Lower lobe of right lung (tissue), 2 donors: ENCODE measurements around the gene COL6A3. TPM values are rescaled to one million over a fixed set of nuclear protein-coding genes. Genes with fewer than 3 reads are reported as not detected.

Experiments
- ATAC-seq, 2 donors: fragments of 200-7000 bp; cut with Tn5 transposase; one replicate each; pipeline ENCODE4 v1.9.1; 2020 to 2022; ENCODE audit warnings: mild to moderate bottlenecking in 2 of 2, moderate library complexity in 2 of 2
- DNase-seq: peaks from one replicate; pipeline ENCODE4 v3.0.0-alpha.2; 2020
- H3K27ac ChIP-seq: fragments of 200-600 bp; one replicate; pipeline ENCODE4 v1.8.0; 2022
- H3K27me3 ChIP-seq: fragments of 200-600 bp; one replicate; pipeline ENCODE4 v1.8.0; 2022; ENCODE audit warnings: low read depth
- H3K36me3 ChIP-seq: fragments of 200-600 bp; one replicate; pipeline ENCODE4 v1.8.0; 2022; ENCODE audit warnings: mild to moderate bottlenecking
- H3K4me1 ChIP-seq: fragments of 200-600 bp; one replicate; pipeline ENCODE4 v1.8.0; 2022
- H3K4me3 ChIP-seq: fragments of 200-600 bp; one replicate; pipeline ENCODE4 v1.8.0; 2022; ENCODE audit warnings: mild to moderate bottlenecking
- H3K9me3 ChIP-seq: fragments of 200-600 bp; one replicate; pipeline ENCODE4 v1.8.0; 2022
- intact Hi-C: fragments of 100-400 bp; cut with DNase I; formaldehyde crosslinking; loops from one replicate; pipeline ENCODE4 v1.11.0; 2022
- total RNA-seq: library from RNA; stranded (reverse); fragmentation: NEBNext Ultra II Directional; extraction: Animal tissue kit (Norgen Biotek cat#: 25700); gene quantifications from one replicate; pipeline ENCODE4 v1.2.1, GENCODE V29; 2021
- TF ChIP-seq, protein P1 (sequence below): fragments of 200-600 bp; IDR thresholded peaks from one replicate; pipeline ENCODE4 v1.8.0; 2022; ENCODE audit warnings: antibody characterized with exemption, mild to moderate bottlenecking
- donor health status: DM: no; HTN: yes; CAD: no; lungs with severe emphysema.

The COL6A3 gene
- total RNA-seq, 1 donor from 2014 or later, result 114 TPM

DNA sequence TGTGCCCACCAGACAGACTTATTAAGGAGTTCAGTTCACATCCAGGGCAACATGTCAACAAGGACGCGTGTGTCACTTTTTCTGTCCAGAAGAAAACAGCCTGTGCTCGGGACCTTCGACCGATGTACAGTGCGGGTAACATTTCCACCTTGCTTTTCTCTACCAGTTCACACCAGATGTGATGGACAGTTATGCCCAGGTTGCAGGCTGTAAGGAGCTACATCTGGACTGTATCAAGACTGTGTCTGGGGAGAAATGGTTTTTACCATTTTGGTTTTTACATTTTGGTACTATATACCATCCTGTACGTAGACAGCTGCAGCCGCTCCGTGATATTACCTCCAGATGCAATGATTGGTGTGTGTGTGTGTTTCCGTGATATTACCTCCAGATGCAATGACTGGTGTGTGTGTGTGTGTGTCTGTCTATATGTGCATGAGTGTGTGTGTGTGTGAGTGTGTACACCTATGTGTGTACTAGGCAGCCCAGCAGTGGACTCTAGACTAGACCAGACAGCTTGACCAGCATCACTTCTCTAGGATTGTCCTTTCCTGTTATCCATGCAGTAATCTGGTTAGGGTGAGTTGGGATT, 118.0 kb downstream of the COL6A3 start:
- no peak overlapping the region for H3K27ac ChIP-seq
- no peak for ATAC-seq
- H3K4me3 ChIP-seq, result no peak overlapping the region
- no peaks in the 10 kb centered on the region for H3K9me3 ChIP-seq
- TF ChIP-seq, protein P1, sequence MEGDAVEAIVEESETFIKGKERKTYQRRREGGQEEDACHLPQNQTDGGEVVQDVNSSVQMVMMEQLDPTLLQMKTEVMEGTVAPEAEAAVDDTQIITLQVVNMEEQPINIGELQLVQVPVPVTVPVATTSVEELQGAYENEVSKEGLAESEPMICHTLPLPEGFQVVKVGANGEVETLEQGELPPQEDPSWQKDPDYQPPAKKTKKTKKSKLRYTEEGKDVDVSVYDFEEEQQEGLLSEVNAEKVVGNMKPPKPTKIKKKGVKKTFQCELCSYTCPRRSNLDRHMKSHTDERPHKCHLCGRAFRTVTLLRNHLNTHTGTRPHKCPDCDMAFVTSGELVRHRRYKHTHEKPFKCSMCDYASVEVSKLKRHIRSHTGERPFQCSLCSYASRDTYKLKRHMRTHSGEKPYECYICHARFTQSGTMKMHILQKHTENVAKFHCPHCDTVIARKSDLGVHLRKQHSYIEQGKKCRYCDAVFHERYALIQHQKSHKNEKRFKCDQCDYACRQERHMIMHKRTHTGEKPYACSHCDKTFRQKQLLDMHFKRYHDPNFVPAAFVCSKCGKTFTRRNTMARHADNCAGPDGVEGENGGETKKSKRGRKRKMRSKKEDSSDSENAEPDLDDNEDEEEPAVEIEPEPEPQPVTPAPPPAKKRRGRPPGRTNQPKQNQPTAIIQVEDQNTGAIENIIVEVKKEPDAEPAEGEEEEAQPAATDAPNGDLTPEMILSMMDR, result no peak
- H3K4me1 ChIP-seq, result peaks cover 21% of the 10 kb centered on the region
- no peaks in the 10 kb centered on the region for H3K36me3 ChIP-seq
- no peak for DNase-seq
- no peaks in the 10 kb centered on the region for H3K27me3 ChIP-seq
- intact Hi-C loops, result no loop called here

GRCh38 chr2:237294460-237294859, 119.5 kb downstream of the COL6A3 start:
- no peak for ATAC-seq

DNA sequence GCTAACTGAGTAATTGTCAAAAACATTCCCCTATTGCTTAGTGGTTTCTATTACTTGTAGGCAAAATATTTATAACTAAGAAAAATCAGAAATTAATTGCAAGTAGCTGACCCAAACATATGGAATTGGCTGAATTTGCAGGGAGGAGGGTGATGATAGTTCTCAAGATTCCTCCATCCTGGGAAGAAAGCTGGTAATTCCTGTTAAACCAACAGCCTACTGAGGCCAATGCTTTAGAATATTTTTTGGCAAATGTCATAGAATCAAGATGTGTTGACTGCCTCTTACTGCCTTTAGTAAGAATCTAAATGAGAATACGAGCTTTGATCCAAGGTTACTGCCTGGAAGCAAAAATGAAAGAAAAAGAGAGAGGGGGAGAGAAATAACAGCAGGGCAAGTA, 120.0 kb downstream of the COL6A3 start:
- H3K4me1 ChIP-seq, result peaks cover 37% of the 10 kb centered on the region
- no peaks in the 10 kb centered on the region for H3K9me3 ChIP-seq
- no peaks in the 10 kb centered on the region for H3K36me3 ChIP-seq
- H3K4me3 ChIP-seq, result no peak overlapping the region
- H3K27me3 ChIP-seq, result no peaks in the 10 kb centered on the region
- DNase-seq (no peak), ATAC-seq (no peak)
- no peak overlapping the region for H3K27ac ChIP-seq
- intact Hi-C loops, result no loop called here
- TF ChIP-seq, protein P1, result no peak

More at GRCh38 chr2:237294460-237294859, 119.5 kb downstream of the COL6A3 start:
- intact Hi-C loops, result no loop called here
- TF ChIP-seq, protein P1, result no peak
- no peak overlapping the region for H3K27ac ChIP-seq
- H3K4me1 ChIP-seq, result peaks cover 37% of the 10 kb centered on the region
- H3K4me3 ChIP-seq, result no peak overlapping the region
- H3K27me3 ChIP-seq, result no peaks in the 10 kb centered on the region
- no peaks in the 10 kb centered on the region for H3K9me3 ChIP-seq
- H3K36me3 ChIP-seq, result no peaks in the 10 kb centered on the region
- DNase-seq, result no peak

- intact Hi-C loops, result no loop called here
- Histone ChIP-seq H3K4me1 (peaks cover 23% of the 10 kb centered on the region), H3K36me3 (no peaks in the 10 kb centered on the region), H3K27me3 (no peaks in the 10 kb centered on the region), H3K9me3 (no peaks in the 10 kb centered on the region), H3K4me3 (peak overlapping the region; percentile 15), H3K27ac (peak overlapping the region; percentile 56)
- TF ChIP-seq, protein P1, result no peak
- ATAC-seq, result peak; percentile 91 to 92
- DNase-seq, result peak; percentile 89
Measured at GRCh38 chr2:237291138-237291792, 122.7 kb downstream of the COL6A3 start.

- Histone ChIP-seq H3K4me3 (no peak overlapping the region), H3K4me1 (peaks cover 23% of the 10 kb centered on the region), H3K27ac (peak overlapping the region; percentile 56), H3K9me3 (no peaks in the 10 kb centered on the region), H3K36me3 (no peaks in the 10 kb centered on the region), H3K27me3 (no peaks in the 10 kb centered on the region)
- ATAC-seq (peak; percentile 82 to 92), DNase-seq (peak; percentile 70)
- TF ChIP-seq, protein P1, result no peak
- intact Hi-C loops, result no loop called here
Measured at GRCh38 chr2:237290261-237290660, 123.7 kb downstream of the COL6A3 start.
